ENCODE data around the gene SH2D3C.

GRCh38 chr9:127773981-127774380 lies 4.5 kb downstream of the SH2D3C start:
- TF ChIP-seq CTCF (IDR thresholded peaks at IDR 0.05) (no peak), POLR2A (IDR thresholded peaks at IDR 0.05) (no peak)

All from Peyer's patch (tissue), 4 donors.